ENCODE results near the gene STK11IP. TPM values are rescaled to one million over a fixed set of nuclear protein-coding genes. Genes with fewer than 3 reads are reported as not detected.

STK11IP gene
- total RNA-seq, 1 donor from 2014 or later: 25.5 TPM

GRCh38 chr2:219627103-219628100 is 29.7 kb downstream of the STK11IP start, which contains the start of gene SLC4A3:
SLC4A3 (plus strand) TSS chr2:219627630; CDS start chr2:219627993, 363 bp downstream.
- no peaks in the 10 kb centered on the region for H3K9me3 Mint-ChIP-seq (ENCODE audit: low read depth)
- peak; percentile 45 for TF ChIP-seq CTCF (IDR thresholded peaks at IDR 0.05)
- H3K4me1 Mint-ChIP-seq (ENCODE audit: low read depth): peaks cover 8% of the 10 kb centered on the region
- peak within 1 kb of the TSS; percentile 70 for H3K27ac Mint-ChIP-seq (ENCODE audit: unreplicated experiment)
- peak; percentile 56 for DNase-seq (ENCODE audit: low spot score)
- H3K27me3 Mint-ChIP-seq (ENCODE audit: low read depth): peaks cover 4% of the 10 kb centered on the region
- peaks cover 3% of the 10 kb centered on the region for H3K36me3 Mint-ChIP-seq (ENCODE audit: low read depth)
- peak within 1 kb of the TSS; percentile 73 for H3K4me3 Mint-ChIP-seq (ENCODE audit: unreplicated experiment)

- Mint-ChIP-seq H3K9me3 (ENCODE audit: low read depth) (no peaks in the 10 kb centered on the region), H3K36me3 (ENCODE audit: low read depth) (peaks cover 8% of the 10 kb centered on the region), H3K27me3 (ENCODE audit: low read depth) (no peaks in the 10 kb centered on the region), H3K4me1 (ENCODE audit: low read depth) (peaks cover 8% of the 10 kb centered on the region), H3K4me3 (ENCODE audit: unreplicated experiment) (peak overlapping the region; percentile 51), H3K27ac (ENCODE audit: unreplicated experiment) (no peak overlapping the region)
- no peak for TF ChIP-seq CTCF (IDR thresholded peaks at IDR 0.05)
- peak; percentile 81 for DNase-seq (ENCODE audit: low spot score)
Observed at GRCh38 chr2:219628235-219628985, 30.8 kb downstream of the STK11IP start.

GRCh38 chr2:219628986-219629901 is 31.6 kb downstream of the STK11IP start:
- TF ChIP-seq CTCF (IDR thresholded peaks at IDR 0.05): no peak
- Mint-ChIP-seq H3K4me1 (ENCODE audit: low read depth) (peaks cover 8% of the 10 kb centered on the region), H3K9me3 (ENCODE audit: low read depth) (no peaks in the 10 kb centered on the region), H3K27ac (ENCODE audit: unreplicated experiment) (no peak overlapping the region), H3K27me3 (ENCODE audit: low read depth) (no peaks in the 10 kb centered on the region), H3K36me3 (ENCODE audit: low read depth) (peaks cover 11% of the 10 kb centered on the region), H3K4me3 (ENCODE audit: unreplicated experiment) (no peak overlapping the region)
- peak; percentile 78 for DNase-seq (ENCODE audit: low spot score)

- H3K36me3 Mint-ChIP-seq (ENCODE audit: low read depth): peaks cover 11% of the 10 kb centered on the region
- H3K4me1 Mint-ChIP-seq (ENCODE audit: low read depth): peaks cover 8% of the 10 kb centered on the region
- no peaks in the 10 kb centered on the region for H3K9me3 Mint-ChIP-seq (ENCODE audit: low read depth)
- no peak overlapping the region for H3K4me3 Mint-ChIP-seq (ENCODE audit: unreplicated experiment)
- no peak overlapping the region for H3K27ac Mint-ChIP-seq (ENCODE audit: unreplicated experiment)
- no peak for TF ChIP-seq CTCF (IDR thresholded peaks at IDR 0.05)
- DNase-seq (ENCODE audit: low spot score): peak; percentile 90
- H3K27me3 Mint-ChIP-seq (ENCODE audit: low read depth): no peaks in the 10 kb centered on the region
Observed at GRCh38 chr2:219629976-219630695, 32.5 kb downstream of the STK11IP start.
